H1 (cell line): Measurements from ENCODE around the gene TMEM255B. TPM values are rescaled to one million over a fixed set of nuclear protein-coding genes. Genes with fewer than 3 reads are reported as not detected.

Source experiments
- polyA plus RNA-seq, 7 experiments: library from polyadenylated mRNA; depleted of rRNA in 3 of 7; stranded (reverse) in 5 of 7; unstranded in 2 of 7; fragments of >200 nt in 5 of 7; fragments of 200-250 nt in 2 of 7; gene quantifications; 1 replicate in 5 of 7; 2 replicates in 1 of 7; 4 replicates in 1 of 7; pipeline versions ENCODE4 v1.2.1 to v1.2.3, GENCODE V29; 2011 to 2013; ENCODE audit warnings: missing spikeins in 2 of 7, mixed read lengths in 2 of 7
- total RNA-seq: library from RNA; stranded (reverse); fragmentation: NEBNext Ultra II Directional; extraction: Animal tissue kit (Norgen Biotek cat#: 25700); gene quantifications from 2 replicates; pipeline ENCODE4 v1.2.1, GENCODE V29; 2021

The TMEM255B gene
- total and polyA plus RNA-seq, 2 of the 8 experiments (the other 6 are each of a cell fraction or from before 2014, with no cell fraction given), result 3.4 to 4.4 TPM

Other genes with a start within 250 kb of the TMEM255B start
- 81.9 and 84.8 TPM in 2 replicates for gene TFDP1, start 174.5 kb upstream of the TMEM255B start, total RNA-seq
- 35.5 and 43.6 TPM in 2 replicates for gene TFDP1, start 174.5 kb upstream of the TMEM255B start, polyA plus RNA-seq (2011; rRNA removed)
- gene ATP4B, start 101.0 kb upstream of the TMEM255B start, total RNA-seq, result not detected in 2 replicates
- gene ATP4B, start 101.0 kb upstream of the TMEM255B start, polyA plus RNA-seq (2011; rRNA removed), result 0.05 TPM in 1 of 2 replicates, not detected in the other
- gene GRK1, start 92.0 kb upstream of the TMEM255B start, total RNA-seq, result 0.21 TPM in 1 of 2 replicates, not detected in the other
- 0.12 and 0.16 TPM in 2 replicates for gene GRK1, start 92.0 kb upstream of the TMEM255B start, polyA plus RNA-seq (2011; rRNA removed)
- gene GAS6, start 104.8 kb downstream of the TMEM255B start, total RNA-seq, result 18.4 and 18.6 TPM in 2 replicates
- 31.0 and 37.3 TPM in 2 replicates for gene GAS6, start 104.8 kb downstream of the TMEM255B start, polyA plus RNA-seq (2011; rRNA removed)
- 0.21 and 0.28 TPM in 2 replicates for gene C13orf46, start 214.8 kb downstream of the TMEM255B start, total RNA-seq
- gene C13orf46, start 214.8 kb downstream of the TMEM255B start, polyA plus RNA-seq (2011; rRNA removed), result 0.23 and 0.60 TPM in 2 replicates